Mesenchymal stem cell (in vitro differentiated cells and primary cell): Measurements from ENCODE around the gene TMEM109.

Experiments used
- DNase-seq: peaks from one replicate; pipeline ENCODE4 v3.0.0-alpha.2; 2013
- H2AFZ ChIP-seq: one replicate; pipeline ENCODE4 v1.6.1; 2013; ENCODE audit warnings: low read depth, mild to moderate bottlenecking, control low read depth, inconsistent platforms, low read length, moderate library complexity
- H2AK5ac ChIP-seq: 2 replicates; pipeline ENCODE4 v1.6.1; 2013; ENCODE audit warnings: low read length, moderate library complexity, mild to moderate bottlenecking, inconsistent platforms; ENCODE audit not compliant: severe bottlenecking
- H2BK120ac ChIP-seq: one replicate; pipeline ENCODE4 v1.6.1; 2013; ENCODE audit warnings: low read depth, mild to moderate bottlenecking, inconsistent platforms, low read length, moderate library complexity
- H2BK12ac ChIP-seq, 2 experiments: one replicate each; pipeline ENCODE4 v1.6.1; 2013; ENCODE audit warnings: inconsistent platforms in 2 of 2, low read length in 2 of 2, mild to moderate bottlenecking in 2 of 2, moderate library complexity in 2 of 2, control low read depth in 1 of 2
- H2BK15ac ChIP-seq: one replicate; pipeline ENCODE4 v1.6.1; 2013; ENCODE audit warnings: mild to moderate bottlenecking, low read depth, inconsistent platforms; ENCODE audit not compliant: poor library complexity, severe bottlenecking
- H2BK5ac ChIP-seq: 2 replicates; pipeline ENCODE4 v1.6.1; 2013; ENCODE audit warnings: low read depth, mild to moderate bottlenecking, low read length, control low read depth, inconsistent platforms; ENCODE audit not compliant: poor library complexity, severe bottlenecking
- H3K14ac ChIP-seq, 2 experiments: one replicate each; pipeline ENCODE4 v1.6.1; 2013; ENCODE audit warnings: inconsistent platforms in 2 of 2, low read length in 2 of 2, control low read depth in 1 of 2, mild to moderate bottlenecking in 1 of 2, moderate library complexity in 1 of 2
- H3K18ac ChIP-seq, 2 experiments: one replicate each; pipeline ENCODE4 v1.6.1; 2013; ENCODE audit warnings: inconsistent platforms in 2 of 2, low read length in 2 of 2, control low read depth in 1 of 2, low read depth in 1 of 2, mild to moderate bottlenecking in 1 of 2
- H3K23ac ChIP-seq, 2 experiments: one replicate each; pipeline ENCODE4 v1.6.1; 2013; ENCODE audit warnings: inconsistent platforms in 2 of 2, low read length in 2 of 2, mild to moderate bottlenecking in 2 of 2, moderate library complexity in 2 of 2, control low read depth in 1 of 2
- H3K27ac ChIP-seq: 2 replicates; pipeline ENCODE4 v1.5.1; 2013; ENCODE audit warnings: mild to moderate bottlenecking, moderate library complexity, low read length, control low read depth, inconsistent platforms; ENCODE audit not compliant: poor library complexity, severe bottlenecking
- H3K27me3 ChIP-seq, 2 experiments: 2 replicates each; pipeline versions ENCODE4 v1.6.1 to v1.7.0; 2013; ENCODE audit warnings: low read length in 2 of 2, mild to moderate bottlenecking in 2 of 2, moderate library complexity in 2 of 2, control low read depth in 1 of 2, inconsistent platforms in 1 of 2; ENCODE audit not compliant: control insufficient read depth in 1 of 2, insufficient read depth in 1 of 2
- H3K36me3 ChIP-seq, 2 experiments: 2 replicates each; pipeline versions ENCODE4 v1.6.1 to v1.7.0; 2013; ENCODE audit warnings: low read length in 2 of 2, control low read depth in 1 of 2, inconsistent platforms in 1 of 2, low read depth in 1 of 2, mild to moderate bottlenecking in 1 of 2; ENCODE audit not compliant: insufficient read depth in 2 of 2, control insufficient read depth in 1 of 2
- H3K4ac ChIP-seq, 2 experiments: one replicate each; pipeline ENCODE4 v1.6.1; 2013; ENCODE audit warnings: inconsistent platforms in 2 of 2, low read length in 2 of 2, mild to moderate bottlenecking in 2 of 2, moderate library complexity in 2 of 2, control low read depth in 1 of 2, low read depth in 1 of 2
- H3K4me1 ChIP-seq: 2 replicates; pipeline ENCODE4 v1.6.1; 2013; ENCODE audit warnings: low read depth, low read length, control low read depth; ENCODE audit not compliant: control insufficient read depth, insufficient read depth
- H3K4me2 ChIP-seq: 2 replicates; pipeline ENCODE4 v1.6.1; 2013; ENCODE audit warnings: low read length, mild to moderate bottlenecking, inconsistent platforms; ENCODE audit not compliant: poor library complexity, severe bottlenecking
- H3K4me3 ChIP-seq, 2 experiments: 2 replicates each; pipeline versions ENCODE4 v1.5.1 to v1.7.0; 2013; ENCODE audit warnings: low read length in 2 of 2, mild to moderate bottlenecking in 2 of 2, control low read depth in 1 of 2, low read depth in 1 of 2; ENCODE audit not compliant: insufficient read depth in 1 of 2
- H3K79me1 ChIP-seq: replicated peaks from 2 replicates; pipeline ENCODE4 v1.6.1; 2013; ENCODE audit warnings: mild to moderate bottlenecking, control low read depth, low read length, inconsistent platforms; ENCODE audit not compliant: poor library complexity, severe bottlenecking
- H3K9ac ChIP-seq: 2 replicates; pipeline ENCODE4 v1.7.0; 2013; ENCODE audit warnings: mild to moderate bottlenecking, low read length, moderate library complexity
- H3K9me3 ChIP-seq: 2 replicates; pipeline ENCODE4 v1.7.0; 2013; ENCODE audit warnings: mild to moderate bottlenecking, low read length; ENCODE audit not compliant: control insufficient read depth
- H4K8ac ChIP-seq: one replicate; pipeline ENCODE4 v1.6.1; 2013; ENCODE audit warnings: inconsistent platforms, mild to moderate bottlenecking, low read length, moderate library complexity
- H4K91ac ChIP-seq: one replicate; pipeline ENCODE4 v1.6.1; 2013; ENCODE audit warnings: mild to moderate bottlenecking, low read length, inconsistent platforms
- WGBS: methylation state at CpG from one replicate; pipeline ENCODE4 v1.1.7; 2013; ENCODE audit warnings: mixed read lengths; 5-methylcytosine and 5-hydroxymethylcytosine counted together

The TMEM109 gene

DNA sequence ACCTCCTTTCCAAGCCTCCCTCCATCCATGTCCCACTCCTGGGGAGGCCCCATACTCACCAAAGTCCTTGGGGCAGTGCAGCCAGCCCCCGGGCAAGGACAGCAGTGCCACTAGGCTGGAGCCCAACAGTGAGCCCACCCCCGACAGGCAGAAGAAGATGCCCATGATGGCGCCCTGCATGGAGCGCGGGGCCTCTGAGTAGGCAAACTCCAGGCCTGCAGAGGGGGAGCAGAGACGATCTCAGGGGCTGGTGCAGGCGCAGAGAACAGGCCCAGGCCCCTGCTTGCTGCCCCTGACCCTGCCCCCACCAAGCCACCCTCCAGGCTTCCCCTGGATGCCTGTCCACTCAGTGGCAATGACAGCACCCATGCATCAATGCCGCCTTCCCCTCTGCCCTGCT, 23.9 kb downstream of the TMEM109 start:
- WGBS = 94% methylated on average over 8 of the region's 8 CpGs
- H3K9ac ChIP-seq = no peak overlapping the region
- H3K4me2 ChIP-seq = no peak overlapping the region
- no peak overlapping the region for H2BK5ac ChIP-seq
- no peak overlapping the region for H4K8ac ChIP-seq
- H3K18ac ChIP-seq = no peak overlapping the region
- no peak overlapping the region for H2BK120ac ChIP-seq
- H3K14ac ChIP-seq = no peak overlapping the region
- no peak overlapping the region for H3K4me3 ChIP-seq
- H3K9me3 ChIP-seq = no peaks in the 10 kb centered on the region
- H2AK5ac ChIP-seq = no peak overlapping the region
- DNase-seq = no peak
- H3K4ac ChIP-seq = no peak overlapping the region
- no peak overlapping the region for H2BK15ac ChIP-seq
- no peak overlapping the region for H2AFZ ChIP-seq
- peaks cover 6% of the 10 kb centered on the region for H3K4me1 ChIP-seq
- H2BK12ac ChIP-seq = no peak overlapping the region
- H3K27me3 ChIP-seq = no peaks in the 10 kb centered on the region
- no peaks in the 10 kb centered on the region for H3K79me1 ChIP-seq
- no peak overlapping the region for H4K91ac ChIP-seq
- H3K23ac ChIP-seq = no peak overlapping the region
- H3K27ac ChIP-seq = no peak overlapping the region
- peaks cover 33 to 78% of the 10 kb centered on the region in 2 experiments for H3K36me3 ChIP-seq

DNA sequence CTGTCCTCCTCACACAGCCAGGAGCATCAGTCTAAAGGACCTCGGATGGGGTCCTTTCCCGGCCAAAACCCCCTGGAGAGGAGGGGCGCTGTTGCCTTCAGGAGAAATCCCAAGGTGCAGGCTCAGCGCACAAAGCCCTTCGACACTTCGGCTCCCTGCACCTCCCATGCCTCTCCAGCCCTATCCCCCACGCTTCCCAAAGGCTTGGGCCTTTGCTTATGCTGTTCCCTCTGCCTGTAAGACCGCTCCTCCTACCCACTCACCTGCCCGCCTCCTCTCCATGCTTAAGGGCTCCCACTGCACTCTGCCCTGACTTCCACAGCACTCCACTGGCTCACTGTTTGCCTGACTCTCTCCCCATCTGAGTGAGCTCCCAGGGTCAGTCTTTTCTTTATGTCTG, 24.5 kb downstream of the TMEM109 start:
- Histone ChIP-seq H3K9ac (no peak overlapping the region), H2AK5ac (no peak overlapping the region), H2AFZ (no peak overlapping the region), H4K8ac (no peak overlapping the region), H3K23ac (no peak overlapping the region), H3K18ac (no peak overlapping the region), H2BK5ac (no peak overlapping the region), H4K91ac (no peak overlapping the region), H3K14ac (no peak overlapping the region), H3K9me3 (no peaks in the 10 kb centered on the region), H2BK15ac (no peak overlapping the region), H3K4me2 (no peak overlapping the region), H3K27ac (no peak overlapping the region), H3K36me3 (peaks cover 38 to 76% of the 10 kb centered on the region in 2 experiments), H3K4me3 (no peak overlapping the region), H3K27me3 (no peaks in the 10 kb centered on the region), H2BK120ac (no peak overlapping the region), H2BK12ac (no peak overlapping the region), H3K4me1 (peaks cover 2% of the 10 kb centered on the region), H3K4ac (no peak overlapping the region), H3K79me1 (no peaks in the 10 kb centered on the region)
- WGBS = 73% methylated on average over 9 of the region's 9 CpGs
- no peak for DNase-seq

DNA sequence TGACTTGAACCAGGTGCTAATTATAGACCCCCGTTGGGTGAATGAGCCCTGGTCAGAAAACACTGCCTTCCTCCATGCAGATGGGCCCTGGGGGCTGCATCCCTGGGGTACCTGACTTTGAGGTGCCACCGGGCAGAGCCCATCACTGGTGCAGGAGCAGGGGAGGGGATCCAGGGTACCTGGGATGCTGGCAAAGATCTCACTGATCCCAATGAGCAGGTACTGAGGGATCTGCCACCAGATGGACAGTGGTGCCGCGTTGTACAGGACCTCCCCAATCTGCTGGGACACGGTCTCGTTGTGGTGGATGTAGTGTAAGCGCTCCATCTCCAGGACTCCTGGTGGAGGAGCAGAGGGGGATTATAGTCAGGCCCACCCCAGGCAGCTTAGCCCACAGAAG, 25.3 kb downstream of the TMEM109 start:
- Histone ChIP-seq H3K36me3 (peaks cover 40 to 68% of the 10 kb centered on the region in 2 experiments), H3K79me1 (no peaks in the 10 kb centered on the region), H3K9ac (no peak overlapping the region), H3K9me3 (no peaks in the 10 kb centered on the region), H3K4ac (no peak overlapping the region), H4K8ac (no peak overlapping the region), H3K4me3 (no peak overlapping the region), H2BK5ac (no peak overlapping the region), H3K27ac (no peak overlapping the region), H2BK12ac (no peak overlapping the region), H3K14ac (no peak overlapping the region), H3K23ac (peak overlapping the region in 1 of 2 experiments; percentile 63), H3K18ac (no peak overlapping the region), H2BK120ac (no peak overlapping the region), H2BK15ac (no peak overlapping the region), H3K27me3 (no peaks in the 10 kb centered on the region), H2AFZ (no peak overlapping the region), H2AK5ac (no peak overlapping the region), H4K91ac (no peak overlapping the region), H3K4me1 (peaks cover 2% of the 10 kb centered on the region), H3K4me2 (no peak overlapping the region)
- no peak for DNase-seq
- WGBS = 92% methylated on average over 7 of the region's 7 CpGs

DNA sequence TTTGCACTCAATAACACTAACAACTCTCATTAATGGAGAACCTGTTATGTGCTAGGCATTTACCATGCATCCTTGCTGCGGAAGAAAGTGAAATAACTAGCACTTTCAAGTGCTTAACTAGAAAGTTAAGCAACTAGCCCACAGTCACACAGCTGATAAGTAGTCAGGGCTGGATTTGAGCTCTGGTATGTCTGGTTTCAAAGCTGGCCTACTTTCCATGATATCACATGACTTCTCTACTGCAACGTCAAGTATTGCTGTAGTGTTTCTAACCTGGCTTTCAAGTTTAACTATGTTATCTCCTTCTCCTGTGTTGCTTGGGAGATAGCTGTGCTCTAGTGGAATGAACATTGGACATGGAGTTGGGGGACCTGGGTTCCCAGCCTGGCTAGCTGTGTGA, 25.9 kb downstream of the TMEM109 start:
- Histone ChIP-seq H3K4me3 (no peak overlapping the region), H3K9ac (no peak overlapping the region), H3K18ac (no peak overlapping the region), H3K4me1 (peaks cover 2% of the 10 kb centered on the region), H2AK5ac (no peak overlapping the region), H3K36me3 (peaks cover 43 to 65% of the 10 kb centered on the region in 2 experiments), H3K4me2 (no peak overlapping the region), H3K4ac (no peak overlapping the region), H3K14ac (no peak overlapping the region), H2AFZ (no peak overlapping the region), H3K79me1 (no peaks in the 10 kb centered on the region), H3K27ac (no peak overlapping the region), H2BK120ac (no peak overlapping the region), H2BK15ac (no peak overlapping the region), H3K23ac (no peak overlapping the region), H4K8ac (no peak overlapping the region), H3K27me3 (no peaks in the 10 kb centered on the region), H3K9me3 (no peaks in the 10 kb centered on the region), H4K91ac (no peak overlapping the region), H2BK12ac (no peak overlapping the region), H2BK5ac (no peak overlapping the region)
- WGBS = 80% methylated on average over 2 of the region's 2 CpGs
- peak; percentile 39 for DNase-seq
